Neural progenitor cell (in vitro differentiated cells): ENCODE measurements around the gene NUP88.

Experiments
- CTCF ChIP-seq: fragments of 200-600 bp; sonication (generic); IDR thresholded peaks from 2 replicates; pipeline ENCODE4 v1.5.1; 2017; ENCODE audit warnings: antibody characterized with exemption, mild to moderate bottlenecking
- EZH2 ChIP-seq: fragments of 200-600 bp; sonication (generic); IDR thresholded peaks from 2 replicates; pipeline ENCODE4 v1.6.1; 2017; ENCODE audit warnings: antibody characterized with exemption, mild to moderate bottlenecking, moderate library complexity
- EZH2phosphoT487 ChIP-seq: fragments of 200-600 bp; sonication (generic); IDR thresholded peaks from 2 replicates; pipeline ENCODE4 v1.6.1; 2017; ENCODE audit warnings: antibody characterized with exemption

DNA sequence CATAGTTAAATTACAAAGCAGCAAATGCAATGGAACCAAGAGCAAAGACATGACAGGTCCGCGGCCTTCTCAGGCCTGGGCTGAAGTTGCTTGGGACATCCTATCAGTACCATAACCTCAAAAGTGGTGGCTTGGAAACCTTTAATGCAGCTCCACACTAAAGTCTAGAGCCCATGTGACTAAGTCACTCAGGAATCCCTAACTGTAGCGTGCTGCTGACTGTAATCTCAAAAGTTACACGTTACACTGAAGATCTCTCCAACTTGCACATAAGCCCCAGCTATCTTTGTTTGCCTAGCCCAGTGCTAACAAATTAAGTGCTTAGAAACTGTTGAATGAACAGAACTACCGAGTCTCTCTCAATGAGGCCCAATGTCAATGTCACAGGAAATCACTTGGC is 27.8 kb downstream of the NUP88 start:
- TF ChIP-seq CTCF: no peak
- TF ChIP-seq EZH2: no peak
- TF ChIP-seq EZH2phosphoT487: no peak
